Activated CD8-positive, alpha-beta T cell treated with anti-CD3 and anti-CD28 coated beads, Interleukin-2, amount 10 ng/mL, durations not matched to agents 7 days and 5 days (primary cell): ENCODE measurements around the gene PREX1. TPM values are rescaled to one million over a fixed set of nuclear protein-coding genes. Genes with fewer than 3 reads are reported as not detected.
A peak's percentile ranks its signal among the peaks of the same experiment; 100 is the strongest.
"Not testable (repeated sequence)": the region's sequence is repeated elsewhere in the genome, so short reads cannot be mapped to it uniquely, and the experiment has no call there.

Experiments
- ATAC-seq: fragments of 150-1000 bp; cut with Tn5 transposase; one replicate; pipeline ENCODE4 v1.10.0; 2021; ENCODE audit warnings: moderate library complexity
- CTCF ChIA-PET: fragments of 350-600 bp; sonication (Branson Sonifier 250); formaldehyde crosslinking; loops from one replicate; lab custom pipeline; 2021; ENCODE audit warnings: antibody characterized with exemption; lab: Charles Lee
- POLR2A ChIA-PET: fragments of 350-600 bp; sonication (Branson Sonifier 250); formaldehyde crosslinking; loops from one replicate; lab custom pipeline; 2021; ENCODE audit warnings: antibody characterized with exemption; lab: Charles Lee
- DNase-seq: peaks from one replicate; pipeline ENCODE4 v3.0.0-alpha.2; 2020
- H3K27ac Mint-ChIP-seq: one replicate; pipeline ENCODE4 v1.8.0; 2021; ENCODE audit warnings: mild to moderate bottlenecking, mixed read lengths
- H3K27me3 Mint-ChIP-seq: one replicate; pipeline ENCODE4 v1.8.0; 2021; ENCODE audit warnings: low read depth, mixed read lengths
- H3K36me3 Mint-ChIP-seq: one replicate; pipeline ENCODE4 v1.8.0; 2021; ENCODE audit warnings: low read depth, mixed read lengths
- H3K4me1 Mint-ChIP-seq: one replicate; pipeline ENCODE4 v1.8.0; 2021; ENCODE audit warnings: low read depth, mixed read lengths
- H3K4me3 Mint-ChIP-seq: one replicate; pipeline ENCODE4 v1.8.0; 2021; ENCODE audit warnings: mild to moderate bottlenecking, mixed read lengths
- H3K9me3 Mint-ChIP-seq: one replicate; pipeline ENCODE4 v1.8.0; 2022; ENCODE audit warnings: mixed read lengths; ENCODE audit not compliant: insufficient read depth
- total RNA-seq, 2 experiments: library from RNA; stranded (reverse); gene quantifications; one replicate each; pipeline ENCODE4 v1.2.3, GENCODE V29; 2021

The PREX1 gene
- total RNA-seq, 2 experiments from 2014 or later = 146 to 152 TPM

- POLR2A ChIA-PET = interaction anchor here (0.6 to 1.5 kb wide), 3 partner anchors 73 to 173 kb away, joined by 3 to 4 read pairs (median 3); no protein-coding TSS in a partner anchor
- ATAC-seq (no peak), DNase-seq (no peak)
- H3K36me3 Mint-ChIP-seq = peaks cover 12% of the 10 kb centered on the region
- CTCF ChIA-PET = interaction anchor here (0.8 kb wide), 1 partner anchor 11 kb away, joined by 3 read pairs; no protein-coding TSS in a partner anchor
- H3K9me3 Mint-ChIP-seq = no peaks in the 10 kb centered on the region
- H3K27ac Mint-ChIP-seq = no peak overlapping the region
- H3K27me3 Mint-ChIP-seq = peaks cover 7% of the 10 kb centered on the region
- H3K4me1 Mint-ChIP-seq = peaks cover 10% of the 10 kb centered on the region
- H3K4me3 Mint-ChIP-seq = no peak overlapping the region
Observed at GRCh38 chr20:48830826-48831318, 3.1 kb upstream of the PREX1 start.

GRCh38 chr20:48829940-48830339 lies 2.1 kb upstream of the PREX1 start:
- ChIA-PET CTCF (no interaction called here), POLR2A (interaction anchor here (1.5 kb wide), 1 partner anchor 172 kb away, joined by 4 read pairs; no protein-coding TSS in a partner anchor)
- Mint-ChIP-seq H3K27ac (no peak overlapping the region), H3K27me3 (peaks cover 3% of the 10 kb centered on the region), H3K4me1 (peaks cover 10% of the 10 kb centered on the region), H3K9me3 (no peaks in the 10 kb centered on the region), H3K4me3 (no peak overlapping the region), H3K36me3 (peaks cover 20% of the 10 kb centered on the region)
- ATAC-seq = no peak
- no peak for DNase-seq

DNA sequence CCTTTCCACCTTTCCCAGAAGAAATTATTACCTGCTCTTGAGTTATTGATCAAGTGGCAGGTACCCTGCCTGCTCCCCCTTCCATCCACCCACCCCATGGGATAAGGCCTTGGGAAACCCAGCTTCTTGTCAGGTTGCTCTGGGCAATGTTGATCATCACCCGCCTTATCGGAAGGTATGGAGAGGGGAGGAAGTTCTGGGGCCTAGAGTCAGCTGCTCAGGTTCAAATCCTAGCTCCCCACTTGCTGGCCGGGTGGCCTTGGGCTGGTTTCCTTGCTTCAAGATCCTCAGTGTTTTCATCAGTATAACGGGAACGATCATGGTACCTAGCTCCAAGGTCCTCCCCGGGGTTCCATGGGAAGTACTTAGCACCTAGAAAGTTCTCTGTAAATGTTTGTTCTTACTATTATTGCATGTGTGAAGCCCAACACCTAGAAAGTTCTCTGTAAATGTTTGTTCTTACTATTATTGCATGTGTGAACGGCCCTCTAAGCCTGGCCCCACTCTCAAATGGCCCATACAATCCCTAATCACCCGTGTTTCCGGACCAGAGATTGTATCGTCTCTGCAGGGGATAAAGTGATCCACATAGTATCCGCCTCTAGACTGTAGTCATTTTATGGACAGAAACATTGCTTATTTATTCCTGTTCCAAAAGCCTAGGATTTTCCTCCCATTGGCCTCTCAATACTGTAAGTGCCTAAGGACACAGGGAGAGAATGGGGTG lies 1.1 kb upstream of the PREX1 start:
- Mint-ChIP-seq H3K27me3 (peaks cover 3% of the 10 kb centered on the region), H3K4me3 (peak overlapping the region; percentile 76), H3K27ac (peak overlapping the region; percentile 75), H3K4me1 (peaks cover 10% of the 10 kb centered on the region), H3K36me3 (peaks cover 30% of the 10 kb centered on the region), H3K9me3 (no peaks in the 10 kb centered on the region)
- ATAC-seq (no peak), DNase-seq (no peak)
- CTCF ChIA-PET = interaction anchor here (1.2 to 2.5 kb wide), 5 partner anchors 10 to 122 kb away, joined by 3 to 6 read pairs (median 4); no protein-coding TSS in a partner anchor
- POLR2A ChIA-PET = interaction anchor here (0.5 to 1.4 kb wide), 4 partner anchors 8 to 93 kb away, joined by 3 to 5 read pairs (median 4); no protein-coding TSS in a partner anchor

- Mint-ChIP-seq H3K4me3 (peak overlapping the region; percentile 91), H3K36me3 (peaks cover 43% of the 10 kb centered on the region), H3K9me3 (no peaks in the 10 kb centered on the region), H3K27ac (peak overlapping the region; percentile 88), H3K4me1 (peaks cover 10% of the 10 kb centered on the region), H3K27me3 (peaks cover 3% of the 10 kb centered on the region)
- DNase-seq (peak; percentile 44), ATAC-seq (peak; percentile 33)
- ChIA-PET CTCF (interaction anchor here (1.3 to 2.5 kb wide), 5 partner anchors 9 to 170 kb away, joined by 4 to 9 read pairs (median 6); no protein-coding TSS in a partner anchor), POLR2A (interaction anchor here (0.7 to 2.0 kb wide), 9 partner anchors 9 to 139 kb away, joined by 3 to 13 read pairs (median 4); no protein-coding TSS in a partner anchor)
Observed at GRCh38 chr20:48826883-48827771, 672 bp downstream of the PREX1 start.

GRCh38 chr20:48826480-48826879 lies 1.3 kb downstream of the PREX1 start:
- CTCF ChIA-PET = interaction anchor here (0.9 to 2.5 kb wide), 6 partner anchors 75 to 169 kb away, joined by 3 to 9 read pairs (median 6); no protein-coding TSS in a partner anchor
- ATAC-seq, DNase-seq, H3K9me3 Mint-ChIP-seq, H3K4me1 Mint-ChIP-seq, H3K27me3 Mint-ChIP-seq: not testable (repeated sequence)
- H3K27ac Mint-ChIP-seq = peak overlapping the region; percentile 88
- POLR2A ChIA-PET = interaction anchor here (1.0 to 2.0 kb wide), 7 partner anchors 8 to 138 kb away, joined by 3 to 13 read pairs (median 4); no protein-coding TSS in a partner anchor
- peaks cover 50% of the 10 kb centered on the region for H3K36me3 Mint-ChIP-seq
- peak overlapping the region; percentile 91 for H3K4me3 Mint-ChIP-seq

DNA sequence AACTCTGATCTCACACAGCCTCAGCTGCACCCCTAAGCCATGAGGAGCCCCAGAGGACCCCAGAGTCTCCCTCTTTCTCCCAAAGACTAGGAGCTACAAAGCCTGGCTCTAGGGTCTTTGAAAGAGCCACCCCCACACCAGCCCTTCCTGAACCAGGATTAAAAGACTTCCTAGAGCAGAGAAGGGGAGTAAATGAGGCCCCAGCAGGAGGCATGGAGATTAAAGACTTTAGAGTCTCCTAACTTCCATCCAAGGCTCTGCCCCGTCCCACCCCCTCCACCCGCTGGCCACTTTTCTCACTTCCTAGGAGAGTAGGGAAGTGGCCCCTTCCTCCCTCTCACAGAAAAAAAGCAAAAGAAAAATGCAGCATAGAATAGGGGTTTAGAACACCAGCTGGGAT lies 1.7 kb downstream of the PREX1 start:
- ATAC-seq = no peak
- H3K4me1 Mint-ChIP-seq = peaks cover 6% of the 10 kb centered on the region
- peak overlapping the region; percentile 88 for H3K27ac Mint-ChIP-seq
- ChIA-PET POLR2A (interaction anchor here (1.0 to 2.0 kb wide), 3 partner anchors 24 to 109 kb away, joined by 4 to 13 read pairs (median 4); no protein-coding TSS in a partner anchor), CTCF (interaction anchor here (0.7 to 2.5 kb wide), 6 partner anchors 75 to 168 kb away, joined by 3 to 9 read pairs (median 6); no protein-coding TSS in a partner anchor)
- no peak for DNase-seq
- no peaks in the 10 kb centered on the region for H3K9me3 Mint-ChIP-seq
- H3K36me3 Mint-ChIP-seq = peaks cover 54% of the 10 kb centered on the region
- no peaks in the 10 kb centered on the region for H3K27me3 Mint-ChIP-seq
- peak overlapping the region; percentile 91 for H3K4me3 Mint-ChIP-seq

- peak overlapping the region; percentile 92 for H3K27ac Mint-ChIP-seq
- peaks cover 59% of the 10 kb centered on the region for H3K36me3 Mint-ChIP-seq
- H3K4me1 Mint-ChIP-seq = peaks cover 6% of the 10 kb centered on the region
- no peaks in the 10 kb centered on the region for H3K9me3 Mint-ChIP-seq
- peak overlapping the region; percentile 91 for H3K4me3 Mint-ChIP-seq
- ChIA-PET POLR2A (interaction anchor here (0.7 to 2.0 kb wide), 2 partner anchors 86 to 109 kb away, joined by 5 to 13 read pairs; no protein-coding TSS in a partner anchor), CTCF (interaction anchor here (0.7 to 1.8 kb wide), 5 partner anchors 80 to 168 kb away, joined by 3 to 9 read pairs (median 5); no protein-coding TSS in a partner anchor)
- no peak for ATAC-seq
- DNase-seq = no peak
- H3K27me3 Mint-ChIP-seq = no peaks in the 10 kb centered on the region
Observed at GRCh38 chr20:48825566-48825920, 2.3 kb downstream of the PREX1 start.

- H3K4me1 Mint-ChIP-seq = peaks cover 6% of the 10 kb centered on the region
- ATAC-seq (no peak), DNase-seq (no peak)
- no peaks in the 10 kb centered on the region for H3K27me3 Mint-ChIP-seq
- no peaks in the 10 kb centered on the region for H3K9me3 Mint-ChIP-seq
- peak overlapping the region; percentile 92 for H3K27ac Mint-ChIP-seq
- H3K4me3 Mint-ChIP-seq = peak overlapping the region; percentile 91
- ChIA-PET CTCF (interaction anchor here (1.3 to 1.7 kb wide), 2 partner anchors 90 to 167 kb away, joined by 5 to 9 read pairs; no protein-coding TSS in a partner anchor), POLR2A (interaction anchor here (0.7 kb wide), 1 partner anchor 86 kb away, joined by 5 read pairs; no protein-coding TSS in a partner anchor)
- peaks cover 64% of the 10 kb centered on the region for H3K36me3 Mint-ChIP-seq
Observed at GRCh38 chr20:48824830-48825565, 2.8 kb downstream of the PREX1 start.

DNA sequence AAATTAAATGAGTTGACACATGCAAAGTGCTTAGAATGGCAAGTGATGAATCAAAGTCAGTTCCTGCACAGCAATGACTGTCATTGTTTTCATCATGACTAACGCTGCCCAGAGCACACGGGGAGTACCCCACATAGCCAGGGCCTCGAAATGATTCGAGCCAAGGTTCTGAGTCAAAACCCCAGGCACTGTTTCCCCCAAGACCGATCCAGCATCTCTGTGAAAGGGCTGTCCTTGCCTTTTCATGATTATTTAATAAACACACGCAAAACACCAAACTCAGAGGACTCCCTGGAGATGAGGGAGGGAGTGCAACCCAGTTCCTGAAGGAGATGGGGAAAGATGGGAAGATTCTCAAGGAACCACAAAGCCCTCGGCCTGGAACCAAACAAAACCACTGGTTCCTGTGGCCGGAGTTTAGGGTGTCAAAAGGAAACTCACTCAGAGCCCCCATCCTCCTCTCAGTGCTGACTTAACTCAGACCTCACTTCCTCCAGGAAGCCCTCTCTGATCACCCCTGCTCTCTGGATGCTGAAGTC lies 3.8 kb downstream of the PREX1 start:
- Mint-ChIP-seq H3K4me3 (peak overlapping the region; percentile 91), H3K36me3 (peaks cover 74% of the 10 kb centered on the region), H3K9me3 (no peaks in the 10 kb centered on the region), H3K27ac (peak overlapping the region; percentile 92), H3K4me1 (peaks cover 6% of the 10 kb centered on the region), H3K27me3 (no peaks in the 10 kb centered on the region)
- ChIA-PET CTCF (no interaction called here), POLR2A (no interaction called here)
- ATAC-seq = peak; percentile 38
- DNase-seq = peak; percentile 66

GRCh38 chr20:48823476-48823875 lies 4.3 kb downstream of the PREX1 start:
- Mint-ChIP-seq H3K36me3 (peaks cover 79% of the 10 kb centered on the region), H3K27me3 (no peaks in the 10 kb centered on the region), H3K4me3 (peak overlapping the region; percentile 91), H3K27ac (peak overlapping the region; percentile 92), H3K9me3 (no peaks in the 10 kb centered on the region), H3K4me1 (peaks cover under 1% of the 10 kb centered on the region)
- DNase-seq (no peak), ATAC-seq (no peak)
- CTCF ChIA-PET = no interaction called here
- POLR2A ChIA-PET = interaction anchor here (0.6 to 0.7 kb wide), 2 partner anchors 62 to 1213 kb away, joined by 3 to 5 read pairs; no protein-coding TSS in a partner anchor
